CD14-positive monocyte (primary cell): ENCODE data around the gene HIVEP3. TPM values are rescaled to one million over a fixed set of nuclear protein-coding genes. Genes with fewer than 3 reads are reported as not detected.

Experiments used
- DNase-seq, 3 donors: peaks; one replicate each; pipeline ENCODE4 v3.0.0-alpha.2; 2011 to 2022
- H2AFZ ChIP-seq: 2 replicates; pipeline ENCODE4 v1.6.0; 2012; ENCODE audit warnings: mild to moderate bottlenecking, low read depth, low read length, inconsistent platforms; ENCODE audit not compliant: insufficient read depth, poor library complexity, severe bottlenecking
- H3K27ac ChIP-seq, 2 donors: 1 replicate in 1 of 2; 2 replicates in 1 of 2; pipeline ENCODE4 v1.5.1; 2012 to 2013; ENCODE audit warnings: low read length in 2 of 2, control low read depth in 1 of 2, inconsistent platforms in 1 of 2, low read depth in 1 of 2, mild to moderate bottlenecking in 1 of 2
- H3K27me3 ChIP-seq, 2 donors: one replicate each; pipeline versions ENCODE4 v1.6.0 to v1.6.1; 2011 to 2013; ENCODE audit warnings: low read length in 2 of 2; ENCODE audit not compliant: control insufficient read depth in 2 of 2, insufficient read depth in 2 of 2
- H3K36me3 ChIP-seq, 2 donors: replicated peaks in 1 of 2; 1 replicate in 1 of 2; 2 replicates in 1 of 2; pipeline versions ENCODE4 v1.5.1 to v1.6.1; 2012 to 2013; ENCODE audit warnings: low read length in 2 of 2, control low read depth in 1 of 2, inconsistent platforms in 1 of 2, mild to moderate bottlenecking in 1 of 2; ENCODE audit not compliant: insufficient read depth in 2 of 2, control insufficient read depth in 1 of 2
- H3K4me1 ChIP-seq, 2 donors: 1 replicate in 1 of 2; 2 replicates in 1 of 2; pipeline versions ENCODE4 v1.5.1 to v1.6.1; 2012 to 2013; ENCODE audit warnings: low read length in 2 of 2, control low read depth in 1 of 2, inconsistent platforms in 1 of 2, mild to moderate bottlenecking in 1 of 2, moderate library complexity in 1 of 2; ENCODE audit not compliant: insufficient read depth in 2 of 2, control insufficient read depth in 1 of 2
- H3K4me2 ChIP-seq: replicated peaks from 2 replicates; pipeline ENCODE3; 2012; ENCODE audit warnings: low read length, moderate library complexity, mild to moderate bottlenecking; ENCODE audit not compliant: poor library complexity, severe bottlenecking; ENCODE audit errors: extremely low read depth
- H3K4me3 ChIP-seq, 3 experiments: fragments of 200-600 bp in 1 of 3; sonication (generic) in 1 of 3; replicated peaks in 1 of 3; 1 replicate in 2 of 3; 2 replicates in 1 of 3; pipeline ENCODE4 v1.5.1; 2011 to 2013; ENCODE audit warnings: low read length in 3 of 3, mild to moderate bottlenecking in 3 of 3, control low read depth in 2 of 3, low read depth in 2 of 3, inconsistent platforms in 1 of 3, moderate library complexity in 1 of 3
- H3K79me2 ChIP-seq: 2 replicates; pipeline ENCODE4 v1.6.0; 2012; ENCODE audit warnings: mild to moderate bottlenecking, control low read depth, inconsistent platforms, low read length, moderate library complexity; ENCODE audit not compliant: insufficient read depth
- H3K9ac ChIP-seq: 2 replicates; pipeline ENCODE4 v1.6.0; 2017; ENCODE audit warnings: low read length, mild to moderate bottlenecking; ENCODE audit not compliant: insufficient read depth, poor library complexity, severe bottlenecking
- H3K9me3 ChIP-seq, 2 donors: replicated peaks in 1 of 2; 1 replicate in 1 of 2; 2 replicates in 1 of 2; pipeline versions ENCODE4 v1.5.1 to v1.6.1; 2012 to 2013; ENCODE audit warnings: low read length in 2 of 2, control low read depth in 1 of 2; ENCODE audit not compliant: control insufficient read depth in 1 of 2, insufficient read depth in 1 of 2
- H4K20me1 ChIP-seq: 2 replicates; pipeline ENCODE4 v1.6.0; 2012; ENCODE audit warnings: mild to moderate bottlenecking, low read length, control low read depth, moderate library complexity; ENCODE audit not compliant: insufficient read depth
- H3K27ac Mint-ChIP-seq, 7 donors: one replicate each; pipeline ENCODE4 v1.8.0; 2020; ENCODE audit warnings: mild to moderate bottlenecking in 7 of 7, mixed read lengths in 7 of 7, moderate library complexity in 6 of 7, inconsistent platforms in 2 of 7
- H3K27me3 Mint-ChIP-seq, 3 donors: one replicate each; pipeline ENCODE4 v1.8.0; 2021 to 2022; ENCODE audit warnings: low read depth in 3 of 3, mild to moderate bottlenecking in 3 of 3, mixed read lengths in 3 of 3, moderate library complexity in 3 of 3, inconsistent platforms in 1 of 3
- H3K36me3 Mint-ChIP-seq, 2 donors: one replicate each; pipeline ENCODE4 v1.8.0; 2020; ENCODE audit warnings: mixed read lengths in 2 of 2, inconsistent platforms in 1 of 2, mild to moderate bottlenecking in 1 of 2
- H3K4me1 Mint-ChIP-seq: one replicate; pipeline ENCODE4 v1.8.0; 2020; ENCODE audit warnings: mild to moderate bottlenecking, mixed read lengths
- H3K4me3 Mint-ChIP-seq, 2 donors: one replicate each; pipeline ENCODE4 v1.8.0; 2020; ENCODE audit warnings: mild to moderate bottlenecking in 2 of 2, mixed read lengths in 2 of 2, moderate library complexity in 1 of 2
- H3K9me3 Mint-ChIP-seq, 7 donors: one replicate each; pipeline ENCODE4 v1.8.0; 2020 to 2022; ENCODE audit warnings: mixed read lengths in 7 of 7, mild to moderate bottlenecking in 6 of 7, moderate library complexity in 6 of 7, inconsistent platforms in 2 of 7
- CTCF ChIP-seq: fragments of 200-600 bp; IDR thresholded peaks from one replicate; pipeline ENCODE4 v1.8.0; 2022; ENCODE audit warnings: antibody characterized with exemption, mild to moderate bottlenecking
- WGBS: methylation state at CpG from one replicate; pipeline ENCODE4 v1.1.5; 2013; ENCODE audit warnings: missing lambda C conversion rate; ENCODE audit not compliant: insufficient coverage; 5-methylcytosine and 5-hydroxymethylcytosine counted together
- intact Hi-C, 2 donors: fragments of 100-400 bp; cut with micrococcal nuclease; formaldehyde crosslinking; loops; one replicate each; pipeline versions ENCODE4 v1.15.0 to v1.15.1; 2023
- polyA plus RNA-seq, 3 donors: library from polyadenylated mRNA; depleted of rRNA in 1 of 3; unstranded in 2 of 3; stranded (reverse) in 1 of 3; fragments of 300-500 nt in 2 of 3; fragments of >200 nt in 1 of 3; fragmentation: Illumina TruSeq in 2 of 3; gene quantifications; 1 replicate in 2 of 3; 2 replicates in 1 of 3; pipeline ENCODE4 v1.2.3, GENCODE V29; 2012 to 2021

Gene HIVEP3
- polyA plus RNA-seq, 3 donors: 1.2 to 3.7 (median 1.8) TPM

DNA sequence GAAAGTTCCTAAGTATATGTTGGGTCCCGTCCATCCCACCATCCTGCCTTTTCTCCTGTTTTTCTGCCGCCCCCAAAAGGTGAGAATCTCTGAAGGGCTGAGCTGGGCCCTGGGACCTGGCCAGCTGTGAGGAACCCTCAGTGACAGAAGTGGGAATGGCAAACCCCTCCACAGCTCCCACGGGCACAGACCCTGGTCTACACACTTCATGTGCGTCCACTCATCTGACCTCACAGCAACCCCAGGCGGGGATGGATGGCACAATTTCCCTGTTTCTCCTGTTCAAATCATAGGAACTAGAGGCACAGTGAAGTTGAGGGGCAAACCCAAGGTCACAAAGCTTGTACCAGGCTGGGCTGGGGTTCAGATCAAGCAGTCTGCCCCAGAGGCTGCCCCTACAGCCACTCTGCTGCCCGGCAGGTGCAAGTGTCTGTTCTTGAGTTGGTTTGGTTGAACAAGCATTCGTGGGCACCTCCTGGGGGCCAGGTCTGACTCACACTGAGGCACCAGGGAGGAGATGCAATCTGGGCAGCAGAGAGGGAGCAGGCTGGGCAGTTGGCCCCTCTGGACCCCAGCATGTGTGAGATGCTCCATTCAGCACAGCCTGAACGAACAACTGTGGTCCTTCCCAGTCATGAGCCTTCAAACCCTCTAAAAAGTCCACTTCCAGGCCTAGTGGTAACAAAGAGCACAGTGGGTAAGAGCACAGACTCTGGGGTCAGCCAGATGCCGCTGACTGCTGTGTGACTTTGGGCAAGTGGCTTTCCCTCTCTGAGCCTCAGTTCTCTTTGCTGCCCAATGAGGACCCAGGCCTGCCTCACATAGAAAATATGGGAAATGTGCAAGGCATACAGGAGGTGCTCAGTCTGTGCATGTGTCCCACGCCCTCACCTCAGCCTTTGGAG, 438.3 kb downstream of the HIVEP3 start:
- intact Hi-C loops: no loop called here
- DNase-seq: no peak
- no peak overlapping the region for H3K4me3 ChIP-seq
- Mint-ChIP-seq H3K27ac (no peak overlapping the region), H3K4me3 (no peak overlapping the region), H3K9me3 (no peaks in the 10 kb centered on the region), H3K36me3 (no peaks in the 10 kb centered on the region), H3K27me3 (peaks cover 7 to 14% (median 10%) of the 10 kb centered on the region in 3 donors), H3K4me1 (no peaks in the 10 kb centered on the region)
- no peaks in the 10 kb centered on the region for H3K9me3 ChIP-seq
- no peaks in the 10 kb centered on the region for H3K27me3 ChIP-seq
- H3K4me1 ChIP-seq: no peaks in the 10 kb centered on the region
- WGBS: 91% methylated on average over 8 of the region's 10 CpGs
- no peak overlapping the region for H3K4me2 ChIP-seq
- no peak overlapping the region for H3K27ac ChIP-seq
- H4K20me1 ChIP-seq: no peaks in the 10 kb centered on the region
- no peak overlapping the region for H3K9ac ChIP-seq
- H3K36me3 ChIP-seq: no peaks in the 10 kb centered on the region
- H3K79me2 ChIP-seq: no peaks in the 10 kb centered on the region
- TF ChIP-seq CTCF: no peak
- no peak overlapping the region for H2AFZ ChIP-seq

DNA sequence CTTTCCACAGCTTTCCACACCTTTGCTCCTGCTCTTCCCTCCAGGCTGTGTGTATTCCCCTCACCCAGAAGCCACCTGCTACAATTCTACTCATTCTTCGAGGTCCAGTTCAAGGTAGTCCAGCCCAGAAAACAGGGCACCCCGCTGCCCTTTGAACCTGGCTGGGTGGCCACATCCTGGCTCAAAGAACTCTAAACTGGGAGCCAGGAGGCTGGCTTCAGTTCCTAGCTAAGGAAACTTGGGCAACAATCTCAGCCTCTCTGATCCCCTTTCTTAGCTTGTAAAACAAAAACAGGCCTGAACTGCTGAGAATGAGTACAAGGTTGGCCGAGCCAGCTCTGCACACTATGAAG, 438.9 kb downstream of the HIVEP3 start:
- 93% methylated on average over 2 of the region's 3 CpGs for WGBS

More for the DNA sequence above, 438.9 kb downstream of the HIVEP3 start:
- H3K27ac ChIP-seq: no peak overlapping the region
- no peak overlapping the region for H3K9ac ChIP-seq
- no peaks in the 10 kb centered on the region for H3K36me3 ChIP-seq
- no peak overlapping the region for H3K4me3 ChIP-seq
- H2AFZ ChIP-seq: no peak overlapping the region
- no peak overlapping the region for H3K4me2 ChIP-seq
- H3K9me3 Mint-ChIP-seq: no peaks in the 10 kb centered on the region
- H3K27ac Mint-ChIP-seq: peak overlapping the region in 2 of 7 donors; percentile 33 to 41
- no peak overlapping the region for H3K4me3 Mint-ChIP-seq
- H3K79me2 ChIP-seq: no peaks in the 10 kb centered on the region
- no peaks in the 10 kb centered on the region for H3K4me1 ChIP-seq
- H3K4me1 Mint-ChIP-seq: no peaks in the 10 kb centered on the region
- intact Hi-C loops: no loop called here
- no peaks in the 10 kb centered on the region for H3K36me3 Mint-ChIP-seq
- no peaks in the 10 kb centered on the region for H3K9me3 ChIP-seq
- no peak for DNase-seq
- no peaks in the 10 kb centered on the region for H4K20me1 ChIP-seq
- no peak for TF ChIP-seq CTCF
- H3K27me3 ChIP-seq: no peaks in the 10 kb centered on the region
- peaks cover 6 to 10% (median 10%) of the 10 kb centered on the region in 3 donors for H3K27me3 Mint-ChIP-seq
